ENCODE results near the gene KCTD10. TPM values are rescaled to one million over a fixed set of nuclear protein-coding genes. Genes with fewer than 3 reads are reported as not detected.

The KCTD10 gene
- total RNA-seq, 1 donor from 2014 or later: 51.1 TPM

GRCh38 chr12:109451400-109451799, 25.7 kb downstream of the KCTD10 start:
- H3K9me3 Mint-ChIP-seq (ENCODE audit: low read depth): no peaks in the 10 kb centered on the region
- H3K4me3 Mint-ChIP-seq (ENCODE audit: low read depth): no peak overlapping the region
- no peaks in the 10 kb centered on the region for H3K4me1 Mint-ChIP-seq (ENCODE audit: low read depth)
- no peak for DNase-seq (ENCODE audit: low spot score, unreplicated experiment)
- H3K36me3 Mint-ChIP-seq (ENCODE audit: insufficient read depth): peaks cover 21% of the 10 kb centered on the region
- H3K27ac Mint-ChIP-seq: no peak overlapping the region
- no peaks in the 10 kb centered on the region for H3K27me3 Mint-ChIP-seq
- TF ChIP-seq, protein P1, sequence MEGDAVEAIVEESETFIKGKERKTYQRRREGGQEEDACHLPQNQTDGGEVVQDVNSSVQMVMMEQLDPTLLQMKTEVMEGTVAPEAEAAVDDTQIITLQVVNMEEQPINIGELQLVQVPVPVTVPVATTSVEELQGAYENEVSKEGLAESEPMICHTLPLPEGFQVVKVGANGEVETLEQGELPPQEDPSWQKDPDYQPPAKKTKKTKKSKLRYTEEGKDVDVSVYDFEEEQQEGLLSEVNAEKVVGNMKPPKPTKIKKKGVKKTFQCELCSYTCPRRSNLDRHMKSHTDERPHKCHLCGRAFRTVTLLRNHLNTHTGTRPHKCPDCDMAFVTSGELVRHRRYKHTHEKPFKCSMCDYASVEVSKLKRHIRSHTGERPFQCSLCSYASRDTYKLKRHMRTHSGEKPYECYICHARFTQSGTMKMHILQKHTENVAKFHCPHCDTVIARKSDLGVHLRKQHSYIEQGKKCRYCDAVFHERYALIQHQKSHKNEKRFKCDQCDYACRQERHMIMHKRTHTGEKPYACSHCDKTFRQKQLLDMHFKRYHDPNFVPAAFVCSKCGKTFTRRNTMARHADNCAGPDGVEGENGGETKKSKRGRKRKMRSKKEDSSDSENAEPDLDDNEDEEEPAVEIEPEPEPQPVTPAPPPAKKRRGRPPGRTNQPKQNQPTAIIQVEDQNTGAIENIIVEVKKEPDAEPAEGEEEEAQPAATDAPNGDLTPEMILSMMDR (IDR thresholded peaks at IDR 0.05; ENCODE audit: unreplicated experiment): no peak

DNA sequence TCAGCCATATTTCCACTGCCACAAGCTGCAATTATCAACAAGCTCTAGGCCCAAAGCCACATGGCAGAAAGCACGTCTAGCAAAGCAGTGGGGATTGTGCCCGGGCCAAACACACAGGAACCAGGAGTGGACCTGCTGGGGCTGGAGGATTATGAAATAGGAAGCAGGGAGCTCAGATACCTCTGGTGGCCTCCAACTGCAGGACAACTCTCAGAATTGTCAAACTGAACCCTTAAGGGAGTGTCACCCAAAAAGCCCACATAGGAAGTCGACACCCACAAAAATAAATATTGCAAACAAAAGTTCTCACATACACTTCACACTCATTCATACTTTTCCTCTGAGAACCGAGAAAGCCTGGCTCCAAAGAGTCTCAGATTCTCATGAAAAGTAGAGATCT, 26.1 kb downstream of the KCTD10 start:
- Mint-ChIP-seq H3K4me3 (ENCODE audit: low read depth) (no peak overlapping the region), H3K4me1 (ENCODE audit: low read depth) (no peaks in the 10 kb centered on the region), H3K27ac (no peak overlapping the region), H3K27me3 (no peaks in the 10 kb centered on the region), H3K36me3 (ENCODE audit: insufficient read depth) (peaks cover 22% of the 10 kb centered on the region), H3K9me3 (ENCODE audit: low read depth) (no peaks in the 10 kb centered on the region)
- TF ChIP-seq, protein P1 (IDR thresholded peaks at IDR 0.05; ENCODE audit: unreplicated experiment): no peak
- DNase-seq (ENCODE audit: low spot score, unreplicated experiment): no peak

DNA sequence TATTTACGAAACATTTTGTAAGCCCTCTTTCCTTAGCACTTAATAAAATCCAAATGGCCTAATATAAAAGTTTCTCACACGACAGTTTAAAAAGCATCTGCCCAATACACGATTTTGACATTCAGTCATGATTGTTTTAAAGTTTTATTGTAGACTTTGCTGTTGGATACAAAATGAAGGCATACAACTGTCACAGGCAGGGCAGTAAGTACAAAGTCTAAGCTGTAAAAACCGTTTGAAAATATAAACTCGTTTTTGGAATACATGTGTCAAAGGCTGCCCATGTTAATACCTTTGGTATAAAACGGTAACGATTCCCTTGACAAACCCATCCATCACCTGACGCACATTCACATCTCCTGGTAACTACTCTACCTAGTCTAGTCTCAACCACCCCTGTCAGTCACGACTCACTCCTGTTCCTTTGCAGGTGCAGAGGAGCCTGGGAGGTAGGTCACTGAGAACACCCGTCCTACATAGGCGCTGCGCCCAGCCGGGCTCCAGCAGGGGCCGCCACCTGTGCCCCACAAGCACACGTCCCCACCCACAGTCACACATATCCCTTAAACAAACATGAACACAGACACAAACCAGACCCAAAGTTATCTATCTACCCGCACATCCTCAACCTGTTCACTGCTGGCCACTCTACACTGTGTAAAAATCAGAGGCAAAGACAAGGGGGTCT, 27.1 kb downstream of the KCTD10 start:
- H3K27me3 Mint-ChIP-seq: no peaks in the 10 kb centered on the region
- no peaks in the 10 kb centered on the region for H3K4me1 Mint-ChIP-seq (ENCODE audit: low read depth)
- H3K4me3 Mint-ChIP-seq (ENCODE audit: low read depth): no peak overlapping the region
- H3K27ac Mint-ChIP-seq: no peak overlapping the region
- DNase-seq (ENCODE audit: low spot score, unreplicated experiment): no peak
- no peaks in the 10 kb centered on the region for H3K9me3 Mint-ChIP-seq (ENCODE audit: low read depth)
- TF ChIP-seq, protein P1 (IDR thresholded peaks at IDR 0.05; ENCODE audit: unreplicated experiment): no peak
- H3K36me3 Mint-ChIP-seq (ENCODE audit: insufficient read depth): peaks cover 19% of the 10 kb centered on the region

DNA sequence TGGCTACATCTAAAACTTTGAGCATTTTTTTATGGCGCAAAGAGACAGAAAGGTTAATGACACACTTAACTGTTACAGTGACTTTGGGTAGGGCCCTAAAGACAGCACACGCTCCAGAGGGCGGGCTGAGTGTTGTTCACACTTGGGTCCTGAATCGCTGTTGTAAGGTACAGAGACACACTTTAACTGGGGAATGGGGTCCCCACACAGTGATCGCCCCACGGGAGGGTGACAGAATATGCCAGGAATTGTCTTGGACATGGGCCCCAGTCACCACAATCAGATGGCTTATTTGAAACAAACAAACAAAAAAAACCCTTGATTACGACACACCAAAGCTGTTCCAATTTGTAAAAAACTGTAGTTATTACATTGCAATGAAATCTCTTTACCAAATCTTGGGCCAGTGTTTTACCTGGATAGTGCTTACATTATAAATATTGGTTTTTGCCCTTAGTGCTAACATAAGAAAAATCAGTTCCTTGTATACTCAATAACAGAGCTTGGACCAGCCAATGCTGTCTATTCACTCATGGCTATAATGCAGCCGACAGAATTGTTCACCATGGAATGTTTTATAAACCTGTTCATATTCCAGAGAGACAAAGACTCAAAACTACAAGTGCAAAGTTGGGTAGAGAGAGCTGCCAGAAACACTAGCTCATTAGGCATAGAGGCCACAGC, 28.3 kb downstream of the KCTD10 start:
- Mint-ChIP-seq H3K4me3 (ENCODE audit: low read depth) (no peak overlapping the region), H3K36me3 (ENCODE audit: insufficient read depth) (peaks cover 16% of the 10 kb centered on the region), H3K9me3 (ENCODE audit: low read depth) (no peaks in the 10 kb centered on the region), H3K27ac (no peak overlapping the region), H3K27me3 (no peaks in the 10 kb centered on the region), H3K4me1 (ENCODE audit: low read depth) (no peaks in the 10 kb centered on the region)
- DNase-seq (ENCODE audit: low spot score, unreplicated experiment): no peak
- TF ChIP-seq, protein P1 (IDR thresholded peaks at IDR 0.05; ENCODE audit: unreplicated experiment): no peak

DNA sequence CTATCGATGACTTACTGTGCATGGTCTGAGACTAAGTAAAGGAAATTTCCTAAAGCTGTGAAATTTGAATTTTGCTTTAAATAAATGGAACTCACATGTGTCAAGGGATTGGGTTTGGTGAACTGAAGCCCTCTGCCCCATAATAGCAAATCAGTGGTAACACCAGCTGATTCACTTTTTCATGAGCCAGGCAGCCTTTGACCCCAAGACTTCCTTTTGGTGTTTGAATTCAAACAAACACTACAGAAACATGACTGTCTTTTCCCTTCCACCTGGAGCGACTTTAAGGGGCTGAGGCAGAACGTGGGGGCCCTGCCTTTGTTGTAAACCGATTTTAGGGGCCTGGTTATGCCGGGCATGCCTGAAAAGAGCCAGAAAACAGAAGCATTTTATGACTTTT, 28.8 kb downstream of the KCTD10 start:
- H3K4me1 Mint-ChIP-seq (ENCODE audit: low read depth): no peaks in the 10 kb centered on the region
- H3K36me3 Mint-ChIP-seq (ENCODE audit: insufficient read depth): peaks cover 11% of the 10 kb centered on the region
- no peaks in the 10 kb centered on the region for H3K9me3 Mint-ChIP-seq (ENCODE audit: low read depth)
- no peak overlapping the region for H3K27ac Mint-ChIP-seq
- no peak for DNase-seq (ENCODE audit: low spot score, unreplicated experiment)
- H3K4me3 Mint-ChIP-seq (ENCODE audit: low read depth): no peak overlapping the region
- TF ChIP-seq, protein P1 (IDR thresholded peaks at IDR 0.05; ENCODE audit: unreplicated experiment): no peak
- no peaks in the 10 kb centered on the region for H3K27me3 Mint-ChIP-seq
